ENCODE results near the gene CEACAM21.
A peak's percentile ranks its signal among the peaks of the same experiment; 100 is the strongest.

The CEACAM21 gene

DNA sequence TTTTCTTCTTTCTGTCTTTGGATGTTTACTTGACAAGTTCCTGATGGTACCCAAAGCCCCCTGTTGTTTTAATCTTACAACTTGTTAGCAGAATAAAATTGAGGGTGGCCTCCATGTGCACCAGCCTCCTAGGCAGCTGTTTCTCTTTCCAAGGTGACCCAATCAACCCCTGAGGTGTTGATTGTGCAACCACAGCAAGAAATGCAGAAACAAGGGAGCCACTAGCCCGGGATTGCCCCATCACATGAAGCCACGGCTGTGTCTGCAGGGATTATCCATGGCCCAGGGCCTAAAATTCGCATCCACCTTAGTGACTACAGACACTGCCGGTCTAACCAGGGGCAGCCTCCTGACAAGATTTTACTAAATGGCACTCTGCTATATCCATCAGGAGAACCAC, 36.5 kb downstream of the CEACAM21 start:
- POLR2A ChIA-PET, result no interaction called here
- CTCF ChIA-PET, result interaction anchor here (1.0 to 1.3 kb wide), 2 partner anchors 10 to 15 kb away, joined by 3 read pairs; no protein-coding TSS in a partner anchor

GRCh38 chr19:41615207-41615606, 39.2 kb downstream of the CEACAM21 start:
- Histone ChIP-seq H3K36me3 (ENCODE audit: control insufficient read depth in 2 of 2, insufficient read depth in 1 of 2, low read length in 2 of 2) (no peaks in the 10 kb centered on the region), H3K27ac (ENCODE audit: extremely low read depth, low read depth, low read length) (no peak overlapping the region), H3K4me3 (ENCODE audit: low read depth, low read length) (no peak overlapping the region), H3K4me1 (ENCODE audit: control insufficient read depth, insufficient read depth, low read length) (no peaks in the 10 kb centered on the region), H3K9me3 (ENCODE audit: control insufficient read depth, insufficient read depth, low read depth, low read length) (no peaks in the 10 kb centered on the region)
- CTCF ChIA-PET, result no interaction called here
- TF ChIP-seq ZNF23 (tag by site-specific recombination; IDR thresholded peaks at IDR 0.05; ENCODE audit: borderline replicate concordance), result no peak
- TF ChIP-seq ZNF391 (tag by site-specific recombination; IDR thresholded peaks at IDR 0.05; ENCODE audit: borderline replicate concordance, low read depth), result no peak
- peak; percentile 95 for TF ChIP-seq SCRT1 (tag by site-specific recombination; IDR thresholded peaks at IDR 0.05; ENCODE audit: borderline replicate concordance)
- TF ChIP-seq ZNF394 (tag by site-specific recombination; IDR thresholded peaks at IDR 0.05; ENCODE audit: borderline replicate concordance), result no peak
- no peak for TF ChIP-seq ZNF529 (tag by site-specific recombination; IDR thresholded peaks at IDR 0.05; ENCODE audit: insufficient replicate concordance)
- TF ChIP-seq, protein P1, sequence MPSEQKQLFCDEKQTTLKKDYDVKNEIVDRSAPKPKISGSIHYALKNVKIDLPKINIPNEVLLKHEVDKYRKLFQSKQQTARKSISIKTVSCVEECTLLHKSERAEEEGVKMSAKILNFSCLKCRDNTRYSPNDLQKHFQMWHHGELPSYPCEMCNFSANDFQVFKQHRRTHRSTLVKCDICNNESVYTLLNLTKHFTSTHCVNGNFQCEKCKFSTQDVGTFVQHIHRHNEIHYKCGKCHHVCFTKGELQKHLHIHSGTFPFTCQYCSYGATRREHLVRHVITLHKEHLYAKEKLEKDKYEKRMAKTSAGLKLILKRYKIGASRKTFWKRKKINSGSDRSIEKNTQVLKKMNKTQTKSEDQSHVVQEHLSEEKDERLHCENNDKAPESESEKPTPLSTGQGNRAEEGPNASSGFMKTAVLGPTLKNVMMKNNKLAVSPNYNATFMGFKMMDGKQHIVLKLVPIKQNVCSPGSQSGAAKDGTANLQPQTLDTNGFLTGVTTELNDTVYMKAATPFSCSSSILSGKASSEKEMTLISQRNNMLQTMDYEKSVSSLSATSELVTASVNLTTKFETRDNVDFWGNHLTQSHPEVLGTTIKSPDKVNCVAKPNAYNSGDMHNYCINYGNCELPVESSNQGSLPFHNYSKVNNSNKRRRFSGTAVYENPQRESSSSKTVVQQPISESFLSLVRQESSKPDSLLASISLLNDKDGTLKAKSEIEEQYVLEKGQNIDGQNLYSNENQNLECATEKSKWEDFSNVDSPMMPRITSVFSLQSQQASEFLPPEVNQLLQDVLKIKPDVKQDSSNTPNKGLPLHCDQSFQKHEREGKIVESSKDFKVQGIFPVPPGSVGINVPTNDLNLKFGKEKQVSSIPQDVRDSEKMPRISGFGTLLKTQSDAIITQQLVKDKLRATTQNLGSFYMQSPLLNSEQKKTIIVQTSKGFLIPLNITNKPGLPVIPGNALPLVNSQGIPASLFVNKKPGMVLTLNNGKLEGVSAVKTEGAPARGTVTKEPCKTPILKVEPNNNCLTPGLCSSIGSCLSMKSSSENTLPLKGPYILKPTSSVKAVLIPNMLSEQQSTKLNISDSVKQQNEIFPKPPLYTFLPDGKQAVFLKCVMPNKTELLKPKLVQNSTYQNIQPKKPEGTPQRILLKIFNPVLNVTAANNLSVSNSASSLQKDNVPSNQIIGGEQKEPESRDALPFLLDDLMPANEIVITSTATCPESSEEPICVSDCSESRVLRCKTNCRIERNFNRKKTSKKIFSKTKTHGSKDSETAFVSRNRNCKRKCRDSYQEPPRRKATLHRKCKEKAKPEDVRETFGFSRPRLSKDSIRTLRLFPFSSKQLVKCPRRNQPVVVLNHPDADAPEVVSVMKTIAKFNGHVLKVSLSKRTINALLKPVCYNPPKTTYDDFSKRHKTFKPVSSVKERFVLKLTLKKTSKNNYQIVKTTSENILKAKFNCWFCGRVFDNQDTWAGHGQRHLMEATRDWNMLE (tag by site-specific recombination; conservative IDR thresholded peaks at IDR 0.05; ENCODE audit: low read depth), result no peak
- POLR2A ChIA-PET, result no interaction called here

More for the DNA sequence above, 36.5 kb downstream of the CEACAM21 start:
- no peak overlapping the region for H3K4me3 ChIP-seq (ENCODE audit: low read depth, low read length)
- H3K36me3 ChIP-seq (ENCODE audit: control insufficient read depth in 2 of 2, insufficient read depth in 1 of 2, low read length in 2 of 2), result no peaks in the 10 kb centered on the region
- H3K9me3 ChIP-seq (ENCODE audit: control insufficient read depth, insufficient read depth, low read depth, low read length), result no peaks in the 10 kb centered on the region
- H3K27ac ChIP-seq (ENCODE audit: extremely low read depth, low read depth, low read length), result no peak overlapping the region
- H3K4me1 ChIP-seq (ENCODE audit: control insufficient read depth, insufficient read depth, low read length), result no peaks in the 10 kb centered on the region
- TF ChIP-seq ZNF350 (tag by site-specific recombination; IDR thresholded peaks at IDR 0.05), result no peak
- TF ChIP-seq AEBP2 (tag by site-specific recombination; IDR thresholded peaks at IDR 0.05; ENCODE audit: borderline replicate concordance), result no peak
- TF ChIP-seq ZNF133 (tag by site-specific recombination; IDR thresholded peaks at IDR 0.05), result no peak
- no peak for TF ChIP-seq ZNF560 (tag by site-specific recombination; IDR thresholded peaks at IDR 0.05; ENCODE audit: borderline replicate concordance)
- TF ChIP-seq ZNF549 (tag by site-specific recombination; IDR thresholded peaks at IDR 0.05), result no peak
- TF ChIP-seq FEZF1 (tag by site-specific recombination; IDR thresholded peaks at IDR 0.05), result no peak
- no peak for TF ChIP-seq ZNF792 (tag by site-specific recombination; IDR thresholded peaks at IDR 0.05)
- no peak for TF ChIP-seq ZNF211 (tag by site-specific recombination; IDR thresholded peaks at IDR 0.05; ENCODE audit: low read depth)
- no peak for TF ChIP-seq KLF1 (tag by site-specific recombination; IDR thresholded peaks at IDR 0.05)
- no peak for TF ChIP-seq YY1 (tag by site-specific recombination; IDR thresholded peaks at IDR 0.05)
- TF ChIP-seq ZNF19 (tag by site-specific recombination; IDR thresholded peaks at IDR 0.05; ENCODE audit: low read depth), result no peak
- TF ChIP-seq KLF8 (tag by site-specific recombination; IDR thresholded peaks at IDR 0.05), result no peak
- TF ChIP-seq, protein P2, sequence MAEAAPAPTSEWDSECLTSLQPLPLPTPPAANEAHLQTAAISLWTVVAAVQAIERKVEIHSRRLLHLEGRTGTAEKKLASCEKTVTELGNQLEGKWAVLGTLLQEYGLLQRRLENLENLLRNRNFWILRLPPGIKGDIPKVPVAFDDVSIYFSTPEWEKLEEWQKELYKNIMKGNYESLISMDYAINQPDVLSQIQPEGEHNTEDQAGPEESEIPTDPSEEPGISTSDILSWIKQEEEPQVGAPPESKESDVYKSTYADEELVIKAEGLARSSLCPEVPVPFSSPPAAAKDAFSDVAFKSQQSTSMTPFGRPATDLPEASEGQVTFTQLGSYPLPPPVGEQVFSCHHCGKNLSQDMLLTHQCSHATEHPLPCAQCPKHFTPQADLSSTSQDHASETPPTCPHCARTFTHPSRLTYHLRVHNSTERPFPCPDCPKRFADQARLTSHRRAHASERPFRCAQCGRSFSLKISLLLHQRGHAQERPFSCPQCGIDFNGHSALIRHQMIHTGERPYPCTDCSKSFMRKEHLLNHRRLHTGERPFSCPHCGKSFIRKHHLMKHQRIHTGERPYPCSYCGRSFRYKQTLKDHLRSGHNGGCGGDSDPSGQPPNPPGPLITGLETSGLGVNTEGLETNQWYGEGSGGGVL (tag by site-specific recombination; IDR thresholded peaks at IDR 0.05), result no peak
- no peak for TF ChIP-seq TCF7L2 (IDR thresholded peaks at IDR 0.05; ENCODE audit: borderline replicate concordance, low read depth, low read length)
- no peak for TF ChIP-seq ZBTB20 (tag by site-specific recombination; IDR thresholded peaks at IDR 0.05)
- TF ChIP-seq, protein P3, sequence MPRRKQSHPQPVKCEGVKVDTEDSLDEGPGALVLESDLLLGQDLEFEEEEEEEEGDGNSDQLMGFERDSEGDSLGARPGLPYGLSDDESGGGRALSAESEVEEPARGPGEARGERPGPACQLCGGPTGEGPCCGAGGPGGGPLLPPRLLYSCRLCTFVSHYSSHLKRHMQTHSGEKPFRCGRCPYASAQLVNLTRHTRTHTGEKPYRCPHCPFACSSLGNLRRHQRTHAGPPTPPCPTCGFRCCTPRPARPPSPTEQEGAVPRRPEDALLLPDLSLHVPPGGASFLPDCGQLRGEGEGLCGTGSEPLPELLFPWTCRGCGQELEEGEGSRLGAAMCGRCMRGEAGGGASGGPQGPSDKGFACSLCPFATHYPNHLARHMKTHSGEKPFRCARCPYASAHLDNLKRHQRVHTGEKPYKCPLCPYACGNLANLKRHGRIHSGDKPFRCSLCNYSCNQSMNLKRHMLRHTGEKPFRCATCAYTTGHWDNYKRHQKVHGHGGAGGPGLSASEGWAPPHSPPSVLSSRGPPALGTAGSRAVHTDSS (tag by site-specific recombination; IDR thresholded peaks at IDR 0.05), result no peak
- TF ChIP-seq, protein P4, sequence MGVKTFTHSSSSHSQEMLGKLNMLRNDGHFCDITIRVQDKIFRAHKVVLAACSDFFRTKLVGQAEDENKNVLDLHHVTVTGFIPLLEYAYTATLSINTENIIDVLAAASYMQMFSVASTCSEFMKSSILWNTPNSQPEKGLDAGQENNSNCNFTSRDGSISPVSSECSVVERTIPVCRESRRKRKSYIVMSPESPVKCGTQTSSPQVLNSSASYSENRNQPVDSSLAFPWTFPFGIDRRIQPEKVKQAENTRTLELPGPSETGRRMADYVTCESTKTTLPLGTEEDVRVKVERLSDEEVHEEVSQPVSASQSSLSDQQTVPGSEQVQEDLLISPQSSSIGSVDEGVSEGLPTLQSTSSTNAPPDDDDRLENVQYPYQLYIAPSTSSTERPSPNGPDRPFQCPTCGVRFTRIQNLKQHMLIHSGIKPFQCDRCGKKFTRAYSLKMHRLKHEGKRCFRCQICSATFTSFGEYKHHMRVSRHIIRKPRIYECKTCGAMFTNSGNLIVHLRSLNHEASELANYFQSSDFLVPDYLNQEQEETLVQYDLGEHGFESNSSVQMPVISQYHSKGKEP (tag by site-specific recombination; IDR thresholded peaks at IDR 0.05), result no peak
- TF ChIP-seq ZNF16 (tag by site-specific recombination; IDR thresholded peaks at IDR 0.05; ENCODE audit: low read depth), result no peak
- no peak for TF ChIP-seq SCRT1 (tag by site-specific recombination; IDR thresholded peaks at IDR 0.05; ENCODE audit: borderline replicate concordance)
- no peak for TF ChIP-seq KLF10 (tag by site-specific recombination; IDR thresholded peaks at IDR 0.05)

Data from HEK293 (cell line).